NCI-H2081 treated with DMSO at 0.1 percent for 48 hours (cell line): ENCODE measurements around the gene C2orf49.

Experiments used
- DNase-seq: peaks from one replicate; lab custom pipeline; 2025; lab: John Stamatoyannopoulos, UW

C2orf49 gene

GRCh38 chr2:105362862-105363591, 25.7 kb downstream of the C2orf49 start:
- DNase-seq = no peak

- no peak for DNase-seq
These were observed 27.2 kb downstream of the C2orf49 start for GRCh38 chr2:105364436-105365139.

- no peak for DNase-seq
These were observed 27.9 kb downstream of the C2orf49 start for GRCh38 chr2:105365206-105365605.

- no peak for DNase-seq
These were observed 31.5 kb downstream of the C2orf49 start for GRCh38 chr2:105368759-105369408.

- no peak for DNase-seq
These were observed 32.7 kb downstream of the C2orf49 start for GRCh38 chr2:105369777-105370690.

GRCh38 chr2:105371156-105371555, 33.8 kb downstream of the C2orf49 start:
- DNase-seq = no peak

GRCh38 chr2:105371810-105372209, 34.5 kb downstream of the C2orf49 start:
- DNase-seq = no peak

GRCh38 chr2:105373344-105373781, 36.0 kb downstream of the C2orf49 start:
- DNase-seq = no peak

- DNase-seq = no peak
These were observed 36.6 kb downstream of the C2orf49 start for GRCh38 chr2:105373895-105374401.

GRCh38 chr2:105375001-105375561, 37.7 kb downstream of the C2orf49 start:
- no peak for DNase-seq

- DNase-seq = no peak
These were observed 38.7 kb downstream of the C2orf49 start for GRCh38 chr2:105376010-105376409.

GRCh38 chr2:105376789-105377240, 39.5 kb downstream of the C2orf49 start:
- DNase-seq = no peak

GRCh38 chr2:105377871-105378270, 40.5 kb downstream of the C2orf49 start:
- DNase-seq = no peak

GRCh38 chr2:105378276-105378840, 41.0 kb downstream of the C2orf49 start:
- DNase-seq = no peak

GRCh38 chr2:105378921-105379383, 41.6 kb downstream of the C2orf49 start:
- no peak for DNase-seq

GRCh38 chr2:105379741-105380186, 42.4 kb downstream of the C2orf49 start:
- DNase-seq = no peak

- DNase-seq = no peak
These were observed 43.2 kb downstream of the C2orf49 start for GRCh38 chr2:105380432-105381100.

- no peak for DNase-seq
These were observed 43.8 kb downstream of the C2orf49 start for GRCh38 chr2:105381101-105381668.

GRCh38 chr2:105382177-105382576, 44.8 kb downstream of the C2orf49 start:
- no peak for DNase-seq
